Activated CD4-positive, alpha-beta T cell treated with anti-CD3 and anti-CD28 coated beads for 1 hour (primary cell): ENCODE results near the gene GALNT10.

Experiments used
- DNase-seq: peaks from one replicate; pipeline ENCODE4 v3.0.0-alpha.2; 2020

GALNT10 gene

GRCh38 chr5:154366353-154366752, 175.8 kb downstream of the GALNT10 start:
- no peak for DNase-seq

GRCh38 chr5:154367101-154367500, 176.6 kb downstream of the GALNT10 start:
- no peak for DNase-seq

DNA sequence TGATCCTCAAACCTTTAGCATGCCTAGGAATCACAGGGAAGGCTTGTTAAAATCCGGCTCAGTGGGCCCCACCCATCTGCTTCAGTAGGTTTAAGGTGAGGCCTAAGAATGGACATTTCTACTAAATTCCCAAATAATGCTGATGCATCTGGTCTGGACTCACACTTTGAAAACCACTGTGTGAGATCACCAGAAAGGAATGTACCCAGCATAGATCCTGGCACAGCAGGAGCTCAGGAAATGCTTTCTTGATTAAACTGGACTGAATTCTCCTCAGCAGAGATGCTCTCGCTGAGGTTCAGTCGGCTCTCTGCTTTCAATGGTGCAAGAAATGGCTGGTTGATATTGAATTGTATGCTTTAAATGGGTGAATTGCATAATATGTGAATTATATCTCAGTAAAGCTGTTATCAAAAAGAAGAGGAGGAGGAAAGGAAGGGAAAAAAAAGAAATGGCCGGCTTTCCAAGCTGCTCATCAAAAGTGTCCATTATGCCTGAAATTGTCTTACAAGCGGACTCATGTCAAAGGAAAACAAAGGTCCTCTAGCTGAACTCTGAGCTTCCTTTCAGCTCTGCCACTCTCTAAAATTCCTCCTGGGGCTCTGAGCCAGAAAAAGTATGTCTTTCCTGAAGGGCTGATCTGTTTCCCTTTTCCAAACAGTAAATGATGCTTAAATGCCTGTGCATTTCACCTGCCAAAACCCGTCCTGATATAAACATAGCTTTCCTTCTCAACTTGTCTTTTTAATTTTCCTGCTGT, 177.7 kb downstream of the GALNT10 start:
- DNase-seq = no peak

GRCh38 chr5:154369682-154370081, 179.1 kb downstream of the GALNT10 start:
- DNase-seq = no peak

- no peak for DNase-seq
Measured at GRCh38 chr5:154370119-154370518, 179.6 kb downstream of the GALNT10 start.

GRCh38 chr5:154370813-154371212, 180.3 kb downstream of the GALNT10 start:
- no peak for DNase-seq

GRCh38 chr5:154371687-154372086, 181.2 kb downstream of the GALNT10 start:
- no peak for DNase-seq

- DNase-seq = no peak
Measured at GRCh38 chr5:154372661-154373060, 182.1 kb downstream of the GALNT10 start.

GRCh38 chr5:154373326-154373725, 182.8 kb downstream of the GALNT10 start:
- no peak for DNase-seq

GRCh38 chr5:154373729-154374179, 183.2 kb downstream of the GALNT10 start:
- DNase-seq = no peak

DNA sequence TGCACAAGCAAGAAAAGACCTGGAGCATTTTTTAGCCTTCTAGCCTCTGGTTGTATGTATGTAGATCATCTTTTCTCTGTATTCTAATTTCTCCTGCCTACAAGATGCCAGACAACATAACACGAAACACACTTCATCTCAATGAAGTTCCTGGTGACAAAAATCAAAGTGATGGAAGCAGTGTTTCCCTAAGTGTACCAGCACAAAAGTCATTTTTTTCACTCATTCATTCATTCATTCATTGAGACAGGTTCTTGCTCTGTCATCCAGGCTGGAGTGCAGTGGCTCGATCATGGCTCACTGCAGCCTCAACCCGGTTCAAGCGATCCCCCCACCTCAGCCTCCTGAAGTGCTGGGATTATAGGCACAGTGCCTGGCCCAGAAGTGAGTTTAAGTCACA, 183.7 kb downstream of the GALNT10 start:
- no peak for DNase-seq

GRCh38 chr5:154375329-154376008, 184.9 kb downstream of the GALNT10 start:
- no peak for DNase-seq

DNA sequence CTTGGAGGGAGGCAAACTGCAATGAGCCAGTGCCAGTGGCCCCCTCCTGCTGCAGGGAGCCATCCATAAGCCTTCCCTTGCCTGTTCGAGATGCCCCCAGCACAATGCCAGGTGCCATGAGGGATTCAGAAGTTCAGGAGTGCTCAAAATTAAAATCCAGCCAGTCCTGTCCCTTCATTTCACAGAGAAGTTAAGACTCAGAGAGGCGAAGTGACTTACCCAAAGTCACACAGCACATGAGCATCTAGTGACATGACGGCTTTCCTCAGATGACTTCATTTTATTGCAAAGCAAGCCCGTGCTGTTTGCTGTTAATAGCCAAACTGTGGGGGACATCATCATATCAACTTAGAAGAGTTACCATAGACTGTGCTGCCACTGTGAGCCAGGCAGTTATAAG, 185.9 kb downstream of the GALNT10 start:
- DNase-seq = no peak

- DNase-seq = no peak
Measured at GRCh38 chr5:154377754-154378533, 187.4 kb downstream of the GALNT10 start.

GRCh38 chr5:154380263-154380662, 189.7 kb downstream of the GALNT10 start:
- DNase-seq = no peak

GRCh38 chr5:154384480-154385235, 194.1 kb downstream of the GALNT10 start:
- DNase-seq = no peak

GRCh38 chr5:154385236-154385512, 194.6 kb downstream of the GALNT10 start:
- no peak for DNase-seq

GRCh38 chr5:154386952-154387629, 196.6 kb downstream of the GALNT10 start:
- DNase-seq = no peak

- no peak for DNase-seq
Measured at GRCh38 chr5:154388842-154389241, 198.3 kb downstream of the GALNT10 start.

- DNase-seq = no peak
Measured at GRCh38 chr5:154390096-154390495, 199.6 kb downstream of the GALNT10 start.

DNA sequence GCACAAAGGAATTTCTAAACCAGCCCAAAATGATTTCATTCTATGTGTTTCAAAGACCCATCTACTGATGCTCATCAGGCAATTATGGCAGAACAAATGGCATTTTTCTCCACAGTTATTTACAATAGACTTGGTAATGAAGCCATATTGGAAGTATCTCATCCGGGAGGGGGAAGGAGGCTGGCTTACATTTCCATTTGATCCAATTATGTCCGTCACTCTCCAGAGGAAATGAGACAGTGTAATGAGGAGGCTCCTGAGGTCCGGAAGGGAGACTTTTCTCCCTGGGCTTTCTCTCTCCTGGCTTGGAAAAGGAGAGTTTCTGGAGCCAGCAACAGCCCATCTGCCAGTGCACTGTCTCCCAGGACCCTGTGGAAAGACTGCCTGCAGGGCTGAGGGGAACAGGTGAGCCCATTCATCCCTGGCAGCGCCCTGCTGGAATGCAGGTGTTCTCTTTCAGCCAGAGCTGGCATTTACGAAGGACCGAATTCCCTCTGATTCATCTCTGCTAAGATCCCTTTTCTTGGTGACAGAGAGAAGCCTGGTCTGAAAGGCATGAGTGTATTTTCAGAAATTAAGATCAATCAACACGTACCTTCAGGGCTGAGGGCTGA, 200.3 kb downstream of the GALNT10 start:
- no peak for DNase-seq

DNA sequence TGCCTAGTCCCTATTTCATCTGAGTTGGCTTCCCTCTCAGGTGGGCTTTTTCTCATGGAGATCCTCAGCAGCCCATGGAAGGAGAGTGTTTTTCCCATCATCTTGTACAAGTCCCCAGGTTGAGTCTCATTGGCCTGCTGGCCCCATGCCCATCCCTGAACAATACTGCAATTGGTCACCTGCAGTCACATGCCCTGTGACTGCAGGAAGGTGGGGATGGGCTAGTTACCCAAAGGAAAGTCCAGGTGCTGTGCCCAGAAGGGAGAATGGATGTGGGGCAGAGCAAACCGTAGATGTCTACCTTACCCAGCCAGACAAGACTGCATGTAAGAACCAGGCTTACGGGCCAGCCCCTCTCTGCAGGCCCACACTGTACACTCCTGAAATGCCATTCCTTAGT, 201.3 kb downstream of the GALNT10 start:
- DNase-seq = no peak
